NCI-H2196 (cell line): ENCODE data around the gene OR5K1.

Experiments
- DNase-seq: peaks from one replicate; lab custom pipeline; 2025; ENCODE audit not compliant: unreplicated experiment; lab: John Stamatoyannopoulos, UW

OR5K1 gene

GRCh38 chr3:98462901-98463300 lies at the start of gene OR5K1:
Gene OR5K1, plus strand, starts transcription at chr3:98463201. Its CDS starts 6,376 bp downstream, at chr3:98469577.
- DNase-seq, result no peak

- no peak for DNase-seq
These were observed 30.4 kb upstream of the OR5K1 start for GRCh38 chr3:98432575-98432974.

DNA sequence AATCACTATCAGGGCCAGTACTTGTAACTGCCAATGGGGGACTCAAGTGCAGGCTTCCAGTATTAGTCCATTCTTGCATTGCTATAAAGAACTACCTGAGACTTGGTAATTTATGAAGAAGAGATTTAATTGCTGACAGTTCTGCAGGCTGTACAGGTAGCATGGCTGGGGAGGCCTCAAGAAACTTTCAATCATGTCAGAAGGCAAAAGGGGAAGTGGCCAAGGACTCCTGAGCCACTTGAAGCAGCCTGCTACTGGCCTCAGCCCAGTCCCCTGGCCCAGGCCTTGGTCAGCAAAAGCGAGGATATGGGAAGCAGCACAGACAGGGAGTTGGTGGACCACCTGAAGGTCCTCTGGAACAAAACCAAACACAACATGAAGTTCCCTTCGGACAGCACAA lies 29.2 kb upstream of the OR5K1 start:
- no peak for DNase-seq

- no peak for DNase-seq
These were observed 28.6 kb upstream of the OR5K1 start for GRCh38 chr3:98434412-98434811.

GRCh38 chr3:98440283-98440682 lies 22.7 kb upstream of the OR5K1 start:
- no peak for DNase-seq

DNA sequence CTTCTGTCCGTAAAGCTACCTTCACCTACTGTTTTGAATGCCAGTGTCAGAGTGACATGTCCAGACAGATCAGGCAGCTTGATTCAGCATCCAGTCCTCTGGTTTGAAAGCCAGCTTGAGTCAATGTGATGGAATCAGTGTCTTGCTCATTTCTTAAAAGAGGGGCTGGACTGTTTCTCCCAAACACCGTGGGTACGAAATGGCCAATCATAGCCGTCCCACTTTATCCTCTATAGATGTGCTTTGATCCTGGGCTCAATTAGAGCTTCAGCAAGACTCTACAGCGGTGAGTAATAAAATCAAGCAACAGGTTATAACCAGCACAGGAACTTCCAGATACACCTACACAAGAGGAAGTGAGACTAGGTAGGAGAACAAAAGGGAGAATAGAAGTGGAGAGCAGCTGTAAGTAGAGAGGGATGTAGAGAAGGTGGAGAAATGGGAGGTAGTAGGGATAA lies 17.0 kb upstream of the OR5K1 start:
- DNase-seq, result no peak

DNA sequence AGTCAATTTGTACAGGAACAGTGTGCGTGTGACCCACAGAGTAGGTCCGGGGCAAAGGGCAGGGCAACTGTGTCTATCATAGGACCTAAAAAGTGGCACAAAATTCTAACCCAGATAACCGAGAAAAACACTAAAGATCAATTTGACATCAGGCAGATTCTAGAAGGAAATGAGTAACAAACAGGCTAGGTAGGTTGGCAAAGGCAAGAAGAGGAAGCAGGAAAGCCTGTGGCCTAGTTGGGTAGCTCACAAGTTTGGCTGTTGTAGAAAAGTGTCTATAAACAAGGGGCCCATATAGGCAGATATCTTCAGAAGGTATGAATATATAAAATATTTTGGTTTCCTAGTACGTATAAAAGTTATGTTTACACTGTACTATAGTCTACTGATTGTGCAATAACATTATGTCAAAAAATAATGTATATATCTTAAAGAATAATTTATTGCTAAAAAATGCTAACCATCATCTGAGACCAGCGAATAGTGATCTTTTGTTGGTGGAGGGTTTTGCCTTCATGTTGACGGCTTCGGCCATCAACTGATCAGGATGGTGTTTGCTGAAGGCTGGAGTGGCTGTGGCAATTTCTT lies 13.3 kb upstream of the OR5K1 start:
- DNase-seq, result no peak

GRCh38 chr3:98450372-98450771 lies 12.6 kb upstream of the OR5K1 start:
- DNase-seq, result no peak

- no peak for DNase-seq
These were observed 9.2 kb upstream of the OR5K1 start for GRCh38 chr3:98453827-98454226.

DNA sequence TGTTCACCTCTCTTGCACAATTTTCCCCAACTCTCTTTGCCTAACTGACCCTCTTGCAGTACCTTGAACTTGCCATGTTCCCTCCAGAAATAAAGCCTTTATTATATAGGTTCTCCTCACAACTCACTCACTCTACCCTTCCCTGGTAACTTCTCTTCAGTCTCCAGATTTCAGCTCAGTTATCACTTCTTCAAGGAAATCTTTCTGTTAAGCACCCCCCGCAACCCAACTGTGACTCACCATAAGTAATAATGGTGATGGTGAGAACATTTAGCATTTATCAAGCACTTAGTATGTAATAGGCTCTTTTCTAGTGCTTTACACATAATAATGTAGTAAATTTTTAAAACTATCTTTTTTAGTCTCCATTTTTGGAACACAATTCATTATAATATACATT lies 8.1 kb upstream of the OR5K1 start:
- DNase-seq, result no peak

- no peak for DNase-seq
These were observed 5.5 kb upstream of the OR5K1 start for GRCh38 chr3:98457543-98457942.

DNA sequence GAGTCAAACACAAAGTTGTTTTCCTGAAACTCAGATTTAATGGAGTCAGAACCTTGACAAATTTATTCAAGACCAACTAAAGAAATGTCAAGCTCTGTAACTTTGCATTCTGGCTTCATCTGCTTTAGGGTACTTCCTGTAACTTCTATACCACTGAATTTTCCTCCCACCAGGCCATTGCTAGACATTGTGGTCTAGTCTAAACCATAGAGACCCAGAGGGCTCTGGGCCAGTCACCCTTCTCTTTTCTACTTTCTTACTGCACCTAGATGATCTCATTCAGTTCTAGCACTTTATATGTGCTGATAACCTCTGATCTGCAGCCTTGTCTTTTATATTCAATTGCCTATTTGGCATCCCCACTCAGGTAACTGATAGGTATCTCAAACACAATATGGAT lies 2.8 kb upstream of the OR5K1 start:
- DNase-seq, result no peak

DNA sequence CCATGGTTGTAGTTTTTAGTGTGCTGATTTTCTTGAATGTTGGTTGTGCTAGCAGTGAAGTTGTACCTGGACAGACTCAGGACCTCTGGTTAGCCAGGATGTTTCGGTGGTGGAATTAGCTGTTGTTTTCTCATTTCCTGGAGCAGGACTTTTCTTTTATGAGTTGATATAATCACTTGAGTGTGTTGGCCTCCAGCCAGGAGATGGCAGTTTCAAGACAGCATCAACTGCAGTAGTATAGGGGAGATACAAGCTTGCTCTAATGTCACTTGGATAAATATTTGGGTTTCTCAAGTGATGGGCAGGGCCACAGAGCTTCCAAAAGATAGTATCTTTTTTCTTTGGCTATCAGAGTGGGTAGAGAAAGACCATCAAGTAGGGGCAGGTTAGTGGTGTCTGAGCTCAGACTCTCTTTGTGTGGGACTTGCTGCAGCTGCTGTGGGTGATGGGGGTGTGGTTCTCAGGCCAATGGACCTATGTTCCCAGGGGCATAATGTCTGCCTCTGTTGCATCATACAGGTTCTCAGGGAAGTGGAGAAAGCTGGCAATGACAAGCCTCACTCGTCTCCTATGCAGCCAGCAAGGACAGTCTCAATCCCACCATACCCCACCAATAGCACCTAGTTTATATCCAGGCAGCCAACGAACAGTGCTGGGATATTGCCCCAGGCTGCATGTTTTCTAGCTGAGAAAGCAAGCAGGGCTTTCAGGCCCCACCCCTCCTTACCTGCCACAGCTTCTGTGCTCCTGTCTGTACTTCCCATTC lies 19.9 kb downstream of the OR5K1 start:
- peak; percentile 18 for DNase-seq

DNA sequence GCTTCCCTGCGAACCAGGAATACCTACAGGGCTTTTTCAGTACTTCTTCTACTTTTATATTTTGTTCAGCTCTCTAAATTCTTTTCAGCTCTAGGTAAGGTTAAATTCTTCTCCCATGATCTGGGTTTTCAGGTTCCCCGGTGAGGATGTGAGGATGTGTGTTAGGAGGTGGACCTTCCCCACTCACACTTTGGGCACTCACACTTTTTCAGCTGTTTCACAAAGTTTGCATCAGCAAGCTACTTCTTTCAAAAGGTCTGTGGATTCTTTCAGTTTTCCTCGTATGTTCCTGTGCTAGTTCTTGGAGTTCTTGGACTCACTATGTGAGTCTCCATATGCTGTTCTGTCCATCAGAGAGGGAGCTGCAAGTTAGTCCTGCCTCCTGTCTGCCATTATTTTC lies 20.6 kb downstream of the OR5K1 start:
- DNase-seq, result no peak

GRCh38 chr3:98497381-98497780 lies 34.4 kb downstream of the OR5K1 start, which contains the start of gene OR5K2:
Gene OR5K2, plus strand, starts transcription at chr3:98497681. Its CDS starts 0 bp downstream, at chr3:98497681.
- DNase-seq, result no peak

- DNase-seq, result no peak
These were observed 37.0 kb downstream of the OR5K1 start for GRCh38 chr3:98500019-98500418.

DNA sequence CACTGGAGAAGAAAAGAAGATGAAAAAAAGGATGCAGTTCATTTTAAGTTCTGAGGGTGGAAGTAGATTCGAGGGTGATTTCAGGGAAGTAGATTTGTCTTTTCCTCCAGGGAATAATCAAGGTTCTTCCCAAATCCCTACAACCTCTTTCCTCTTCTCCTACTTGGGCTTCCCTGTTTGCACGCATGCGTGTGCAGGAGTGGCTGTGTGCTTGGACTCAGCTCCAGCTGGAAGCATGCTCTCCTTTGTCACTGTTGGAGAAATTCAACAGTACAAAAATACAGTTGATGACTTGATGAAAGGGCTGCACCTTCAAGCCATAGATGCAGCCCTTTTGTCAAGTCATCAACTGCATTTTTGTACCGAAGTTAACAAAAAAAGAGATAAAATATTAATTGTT lies 38.3 kb downstream of the OR5K1 start:
- no peak for DNase-seq

GRCh38 chr3:98501863-98502576 lies 39.0 kb downstream of the OR5K1 start:
- no peak for DNase-seq

DNA sequence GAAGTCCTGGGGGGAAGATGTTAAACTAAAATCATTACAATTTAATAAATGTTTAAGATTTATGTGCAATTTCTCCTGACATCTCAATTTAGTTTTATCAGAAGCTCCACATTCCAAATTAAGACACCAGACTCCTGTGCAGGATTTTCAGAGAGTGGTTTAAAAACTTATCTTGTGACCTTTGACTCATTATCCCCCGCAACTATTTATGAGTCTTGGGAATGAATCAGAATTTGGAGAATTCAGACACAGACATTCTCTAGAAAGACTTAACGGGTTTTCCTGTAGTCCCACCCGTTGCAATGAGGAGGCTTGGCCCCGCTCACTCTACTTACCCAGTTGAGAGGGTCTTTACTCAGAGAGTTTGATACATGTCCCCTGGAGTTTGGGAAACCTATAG lies 41.5 kb downstream of the OR5K1 start:
- no peak for DNase-seq

DNA sequence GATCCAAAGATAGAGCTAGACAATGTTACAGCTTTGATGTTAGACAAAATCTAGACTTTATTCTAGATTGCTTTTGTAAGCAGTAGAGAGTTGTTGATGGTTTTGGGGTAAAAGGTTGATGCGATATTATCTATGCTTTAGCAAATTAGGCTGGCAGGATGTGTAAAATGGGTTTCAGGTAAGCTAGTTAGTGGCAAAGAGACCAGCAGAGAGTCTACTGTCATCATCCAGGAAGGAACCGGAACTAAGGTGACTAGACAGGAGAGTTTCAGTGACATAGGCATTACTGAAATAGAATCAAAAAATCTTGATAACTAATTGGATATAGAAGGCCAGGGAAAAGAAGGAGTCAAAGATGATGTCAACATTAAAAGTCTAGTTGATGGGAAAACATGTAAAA lies 45.6 kb downstream of the OR5K1 start:
- no peak for DNase-seq

DNA sequence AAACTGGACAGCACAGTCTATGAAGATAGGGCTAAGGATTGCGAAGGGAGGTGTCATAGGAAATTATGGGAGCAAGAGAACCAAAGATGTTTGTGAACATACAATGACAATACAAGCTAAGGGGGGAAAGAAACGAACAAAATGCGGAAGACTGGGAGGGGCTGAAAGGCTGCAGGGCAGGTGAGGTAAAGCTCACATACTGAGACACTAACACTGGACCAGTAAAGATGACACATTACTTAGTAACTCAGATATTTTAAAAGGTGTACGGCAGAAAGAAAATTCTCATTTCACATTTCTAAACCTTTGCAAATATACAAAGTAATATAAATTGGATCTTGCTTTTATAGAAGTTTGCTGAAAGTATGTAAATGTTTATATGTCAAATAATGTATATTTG lies 49.6 kb downstream of the OR5K1 start:
- DNase-seq, result no peak

GRCh38 chr3:98513091-98513511 lies 50.1 kb downstream of the OR5K1 start:
- no peak for DNase-seq
